ENCODE results near the gene SH3GL3.

SH3GL3 gene

DNA sequence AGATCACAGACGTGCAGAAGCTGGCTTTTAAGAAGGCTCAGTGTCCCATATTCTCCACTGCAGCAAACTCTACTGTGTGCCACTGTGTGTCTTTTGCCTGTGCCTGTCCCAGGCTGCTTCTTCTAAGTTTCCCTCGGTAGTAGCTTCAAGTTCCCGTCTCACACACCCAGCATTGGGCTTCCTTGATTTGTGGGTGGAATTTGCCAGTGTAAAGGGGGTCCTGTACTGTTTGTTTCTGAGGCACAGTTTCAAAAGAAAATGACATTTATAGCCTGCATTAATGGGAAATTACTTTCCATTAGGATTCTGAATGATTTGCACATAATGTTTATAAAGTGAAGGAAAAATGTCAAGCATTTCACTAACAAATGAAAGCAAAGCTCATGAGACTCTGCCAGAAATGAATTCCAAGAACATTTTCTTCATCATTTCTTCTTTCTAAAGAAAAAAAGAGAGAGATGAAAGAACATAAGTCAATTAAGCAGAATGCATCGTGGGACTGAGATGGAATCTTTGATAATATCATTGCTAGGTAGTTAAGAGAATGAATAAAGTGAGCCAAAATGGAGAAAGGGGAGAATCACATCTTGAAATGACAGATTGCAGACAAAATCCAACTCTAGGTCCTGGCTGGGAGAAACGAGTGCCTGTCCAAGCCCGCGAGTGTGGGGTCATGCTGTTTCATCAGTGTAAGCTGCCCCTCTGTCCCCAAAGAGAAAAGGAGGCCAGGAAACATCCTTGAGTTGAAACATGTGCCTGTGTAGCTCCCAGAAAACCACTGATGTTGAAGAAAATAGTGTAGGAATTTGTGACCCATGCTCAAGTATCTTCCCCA is 158.2 kb downstream of the SH3GL3 start:
- TF ChIP-seq, protein P1, sequence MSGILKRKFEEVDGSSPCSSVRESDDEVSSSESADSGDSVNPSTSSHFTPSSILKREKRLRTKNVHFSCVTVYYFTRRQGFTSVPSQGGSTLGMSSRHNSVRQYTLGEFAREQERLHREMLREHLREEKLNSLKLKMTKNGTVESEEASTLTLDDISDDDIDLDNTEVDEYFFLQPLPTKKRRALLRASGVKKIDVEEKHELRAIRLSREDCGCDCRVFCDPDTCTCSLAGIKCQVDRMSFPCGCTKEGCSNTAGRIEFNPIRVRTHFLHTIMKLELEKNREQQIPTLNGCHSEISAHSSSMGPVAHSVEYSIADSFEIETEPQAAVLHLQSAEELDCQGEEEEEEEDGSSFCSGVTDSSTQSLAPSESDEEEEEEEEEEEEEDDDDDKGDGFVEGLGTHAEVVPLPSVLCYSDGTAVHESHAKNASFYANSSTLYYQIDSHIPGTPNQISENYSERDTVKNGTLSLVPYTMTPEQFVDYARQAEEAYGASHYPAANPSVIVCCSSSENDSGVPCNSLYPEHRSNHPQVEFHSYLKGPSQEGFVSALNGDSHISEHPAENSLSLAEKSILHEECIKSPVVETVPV (CRISPR knock-in tag; IDR thresholded peaks at IDR 0.05) = no peak
- TF ChIP-seq, protein P2, sequence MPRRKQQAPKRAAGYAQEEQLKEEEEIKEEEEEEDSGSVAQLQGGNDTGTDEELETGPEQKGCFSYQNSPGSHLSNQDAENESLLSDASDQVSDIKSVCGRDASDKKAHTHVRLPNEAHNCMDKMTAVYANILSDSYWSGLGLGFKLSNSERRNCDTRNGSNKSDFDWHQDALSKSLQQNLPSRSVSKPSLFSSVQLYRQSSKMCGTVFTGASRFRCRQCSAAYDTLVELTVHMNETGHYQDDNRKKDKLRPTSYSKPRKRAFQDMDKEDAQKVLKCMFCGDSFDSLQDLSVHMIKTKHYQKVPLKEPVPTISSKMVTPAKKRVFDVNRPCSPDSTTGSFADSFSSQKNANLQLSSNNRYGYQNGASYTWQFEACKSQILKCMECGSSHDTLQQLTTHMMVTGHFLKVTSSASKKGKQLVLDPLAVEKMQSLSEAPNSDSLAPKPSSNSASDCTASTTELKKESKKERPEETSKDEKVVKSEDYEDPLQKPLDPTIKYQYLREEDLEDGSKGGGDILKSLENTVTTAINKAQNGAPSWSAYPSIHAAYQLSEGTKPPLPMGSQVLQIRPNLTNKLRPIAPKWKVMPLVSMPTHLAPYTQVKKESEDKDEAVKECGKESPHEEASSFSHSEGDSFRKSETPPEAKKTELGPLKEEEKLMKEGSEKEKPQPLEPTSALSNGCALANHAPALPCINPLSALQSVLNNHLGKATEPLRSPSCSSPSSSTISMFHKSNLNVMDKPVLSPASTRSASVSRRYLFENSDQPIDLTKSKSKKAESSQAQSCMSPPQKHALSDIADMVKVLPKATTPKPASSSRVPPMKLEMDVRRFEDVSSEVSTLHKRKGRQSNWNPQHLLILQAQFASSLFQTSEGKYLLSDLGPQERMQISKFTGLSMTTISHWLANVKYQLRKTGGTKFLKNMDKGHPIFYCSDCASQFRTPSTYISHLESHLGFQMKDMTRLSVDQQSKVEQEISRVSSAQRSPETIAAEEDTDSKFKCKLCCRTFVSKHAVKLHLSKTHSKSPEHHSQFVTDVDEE (CRISPR knock-in tag; IDR thresholded peaks at IDR 0.05) = no peak
- TF ChIP-seq ISL1 (CRISPR knock-in tag; IDR thresholded peaks at IDR 0.05) = no peak
- ATAC-seq = no peak

DNA sequence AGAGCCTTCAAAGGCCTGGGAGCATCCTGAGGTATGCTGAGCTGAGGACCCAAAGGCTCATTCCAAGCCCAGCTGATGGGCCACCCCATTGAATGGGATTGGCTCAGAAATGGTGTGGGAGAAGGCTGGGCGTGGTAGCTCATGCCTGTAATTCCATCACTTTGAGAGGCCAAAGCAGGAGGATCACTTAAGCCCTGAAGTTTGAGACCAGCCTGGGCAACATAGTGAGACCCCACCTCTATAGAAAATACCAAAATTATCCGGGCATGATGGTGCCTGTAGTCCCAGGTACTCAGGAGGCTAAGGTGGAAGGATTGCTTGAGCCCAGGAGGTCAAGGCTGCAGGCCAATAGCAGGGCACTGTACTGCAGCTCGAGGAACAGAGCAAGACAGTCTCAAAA is 163.0 kb downstream of the SH3GL3 start:
- ATAC-seq = no peak
- TF ChIP-seq BACH2 (CRISPR knock-in tag; IDR thresholded peaks at IDR 0.05; ENCODE audit: borderline replicate concordance) = no peak
- TF ChIP-seq ZNF565 (CRISPR knock-in tag; conservative IDR thresholded peaks at IDR 0.05; ENCODE audit: low read depth) = no peak
- TF ChIP-seq ARNTL (CRISPR knock-in tag; IDR thresholded peaks at IDR 0.05; ENCODE audit: borderline replicate concordance, low read depth) = no peak
- no peak for TF ChIP-seq OSR1 (CRISPR knock-in tag; IDR thresholded peaks at IDR 0.05)
- no peak for TF ChIP-seq RARB (CRISPR knock-in tag; IDR thresholded peaks at IDR 0.05)
- TF ChIP-seq PPARA (CRISPR knock-in tag; IDR thresholded peaks at IDR 0.05; ENCODE audit: borderline replicate concordance) = no peak
- TF ChIP-seq, protein P1 (CRISPR knock-in tag; IDR thresholded peaks at IDR 0.05) = no peak
- TF ChIP-seq, protein P3, sequence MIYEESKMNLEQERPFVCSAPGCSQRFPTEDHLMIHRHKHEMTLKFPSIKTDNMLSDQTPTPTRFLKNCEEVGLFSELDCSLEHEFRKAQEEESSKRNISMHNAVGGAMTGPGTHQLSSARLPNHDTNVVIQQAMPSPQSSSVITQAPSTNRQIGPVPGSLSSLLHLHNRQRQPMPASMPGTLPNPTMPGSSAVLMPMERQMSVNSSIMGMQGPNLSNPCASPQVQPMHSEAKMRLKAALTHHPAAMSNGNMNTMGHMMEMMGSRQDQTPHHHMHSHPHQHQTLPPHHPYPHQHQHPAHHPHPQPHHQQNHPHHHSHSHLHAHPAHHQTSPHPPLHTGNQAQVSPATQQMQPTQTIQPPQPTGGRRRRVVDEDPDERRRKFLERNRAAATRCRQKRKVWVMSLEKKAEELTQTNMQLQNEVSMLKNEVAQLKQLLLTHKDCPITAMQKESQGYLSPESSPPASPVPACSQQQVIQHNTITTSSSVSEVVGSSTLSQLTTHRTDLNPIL (CRISPR knock-in tag; IDR thresholded peaks at IDR 0.05; ENCODE audit: low read depth) = no peak

DNA sequence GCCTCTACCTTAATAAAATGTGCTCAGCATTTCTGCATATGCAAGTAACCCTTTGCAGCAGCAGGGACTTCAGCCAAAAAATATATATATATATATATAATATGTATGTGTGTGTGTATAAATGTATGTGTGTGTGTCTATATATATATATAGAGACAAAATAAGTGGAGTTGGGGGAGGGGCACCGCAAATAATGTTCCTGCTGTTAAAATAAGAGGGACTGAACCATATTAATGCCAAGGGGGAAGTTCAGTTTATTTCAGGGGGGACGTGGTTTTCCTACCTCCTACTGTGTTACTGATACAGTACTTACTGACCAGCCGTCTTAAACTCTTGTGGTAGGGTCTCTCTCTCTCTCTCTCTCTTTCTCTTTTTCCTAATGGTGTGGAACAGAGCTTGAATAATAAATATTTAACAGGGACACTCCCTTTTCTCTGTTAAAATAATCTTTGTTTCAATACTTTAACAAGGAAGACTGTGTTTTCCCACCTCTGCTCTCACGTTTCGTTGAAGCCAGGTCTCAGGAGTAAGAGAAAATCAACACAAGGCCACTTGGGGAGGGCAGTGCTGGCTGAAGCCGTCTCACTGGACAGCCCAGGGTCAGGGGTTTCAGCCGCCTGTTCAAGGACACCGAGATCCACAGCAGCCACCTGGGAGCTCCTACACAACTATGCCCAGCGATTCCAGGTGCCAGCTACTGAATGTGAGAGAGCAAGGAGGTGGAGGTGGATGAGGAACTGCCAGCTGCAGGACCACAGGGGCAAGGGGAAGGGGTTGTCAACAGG is 164.0 kb downstream of the SH3GL3 start:
- TF ChIP-seq SNAI2 (CRISPR knock-in tag; IDR thresholded peaks at IDR 0.05) = no peak
- TF ChIP-seq, protein P2 (CRISPR knock-in tag; IDR thresholded peaks at IDR 0.05) = no peak
- TF ChIP-seq ZC3H10 (CRISPR knock-in tag; IDR thresholded peaks at IDR 0.05) = no peak
- TF ChIP-seq RARB (CRISPR knock-in tag; IDR thresholded peaks at IDR 0.05) = no peak
- TF ChIP-seq ESRRG (CRISPR knock-in tag; IDR thresholded peaks at IDR 0.05) = no peak
- no peak for TF ChIP-seq TOX (CRISPR knock-in tag; IDR thresholded peaks at IDR 0.05; ENCODE audit: borderline replicate concordance)
- no peak for TF ChIP-seq PPARA (CRISPR knock-in tag; IDR thresholded peaks at IDR 0.05; ENCODE audit: borderline replicate concordance)
- no peak for TF ChIP-seq GLIS3 (CRISPR knock-in tag; IDR thresholded peaks at IDR 0.05)
- no peak for TF ChIP-seq ZNF565 (CRISPR knock-in tag; conservative IDR thresholded peaks at IDR 0.05; ENCODE audit: low read depth)
- TF ChIP-seq, protein P3 (CRISPR knock-in tag; IDR thresholded peaks at IDR 0.05; ENCODE audit: low read depth) = no peak
- no peak for TF ChIP-seq ARNTL (CRISPR knock-in tag; IDR thresholded peaks at IDR 0.05; ENCODE audit: borderline replicate concordance, low read depth)
- no peak for TF ChIP-seq ISL1 (CRISPR knock-in tag; IDR thresholded peaks at IDR 0.05)
- no peak for TF ChIP-seq TCF4 (CRISPR knock-in tag; IDR thresholded peaks at IDR 0.05; ENCODE audit: borderline replicate concordance)
- TF ChIP-seq, protein P1 (CRISPR knock-in tag; IDR thresholded peaks at IDR 0.05) = no peak
- TF ChIP-seq ZNF70 (CRISPR knock-in tag; IDR thresholded peaks at IDR 0.05) = no peak
- no peak for ATAC-seq
